Measurements from ENCODE around the gene C1QTNF5. TPM values are rescaled to one million over a fixed set of nuclear protein-coding genes. Genes with fewer than 3 reads are reported as not detected.

C1QTNF5 gene
- total and polyA plus RNA-seq, 2 of the 8 experiments (the other 6 are each of a cell fraction or from before 2014, with no cell fraction given) = 2.2 to 2.7 TPM

GRCh38 chr11:119374632-119375336 is 34.1 kb upstream of the C1QTNF5 start:
- Histone ChIP-seq H2AFZ (ENCODE audit: low read length) (no peak overlapping the region), H3K23ac (ENCODE audit: insufficient read length) (no peak overlapping the region), H3K36me3 (ENCODE audit: control insufficient read depth in 2 of 4, insufficient read depth in 4 of 4, low read length in 3 of 4) (no peaks in the 10 kb centered on the region), H2BK15ac (ENCODE audit: low read length) (0 out of 2 replicates have a peak overlapping the region, but pooled peaks have one; percentile 3), H3K23me2 (ENCODE audit: low read depth, low read length) (peaks cover 8% of the 10 kb centered on the region; the same call in 1 of the 2 replicates), H3K79me2 (ENCODE audit: control insufficient read depth in 1 of 2, insufficient read depth in 2 of 2, low read length in 2 of 2) (no peaks in the 10 kb centered on the region), H3K9me3 (ENCODE audit: insufficient read depth in 2 of 2, low read depth in 1 of 2, low read length in 1 of 2) (no peaks in the 10 kb centered on the region), H2BK20ac (ENCODE audit: low read length) (0 out of 2 replicates have a peak overlapping the region, but pooled peaks have one; percentile 48), H4K20me1 (replicated peaks in 1 of 2; ENCODE audit: control insufficient read depth in 1 of 2, insufficient read depth in 2 of 2, low read length in 2 of 2) (peaks cover 0 to 5% of the 10 kb centered on the region in 2 experiments), H3K27me3 (replicated peaks in 1 of 4; ENCODE audit: control insufficient read depth in 3 of 4, extremely low read depth in 1 of 4, insufficient read depth in 3 of 4, low read length in 3 of 4) (peaks cover 0 to 3% (median 0%) of the 10 kb centered on the region in 4 experiments; a peak in 1 of 7 replicates), H3K4me1 (replicated peaks in 1 of 4; ENCODE audit: control insufficient read depth in 3 of 4, insufficient read depth in 4 of 4, low read length in 3 of 4) (peaks cover 9 to 56% (median 38%) of the 10 kb centered on the region in 4 experiments), H4K5ac (ENCODE audit: insufficient read length, low read depth, low read length) (no peak overlapping the region), H4K8ac (ENCODE audit: extremely low read depth, insufficient read depth, low read length) (peak overlapping the region; percentile 59; the same call in 1 of the 2 replicates), H3K79me1 (ENCODE audit: low read depth, low read length) (no peaks in the 10 kb centered on the region), H3K4me3 (ENCODE audit: extremely low read depth in 1 of 4, insufficient read depth in 2 of 4, low read depth in 3 of 4, low read length in 4 of 4) (no peak overlapping the region), H2BK12ac (ENCODE audit: low read depth, low read length) (peak overlapping the region; percentile 50; the same call in 1 of the 2 replicates), H2BK5ac (ENCODE audit: low read depth, low read length) (no peak overlapping the region), H3K18ac (ENCODE audit: extremely low read depth, low read length) (no peak overlapping the region; the same call in 1 of the 2 replicates), H2BK120ac (replicated peaks; ENCODE audit: low read depth, low read length) (no peak overlapping the region), H2AK5ac (ENCODE audit: low read depth, low read length) (no peak overlapping the region), H4K91ac (replicated peaks; ENCODE audit: insufficient read length, low read length) (peak overlapping the region; percentile 20), H3K27ac (ENCODE audit: low read depth, low read length) (no peak overlapping the region), H3K4me2 (ENCODE audit: insufficient read depth in 1 of 2, low read depth in 2 of 2, low read length in 2 of 2) (peak overlapping the region in 1 of 2 experiments; percentile 13; a peak in 1 of 4 replicates), H3K14ac (ENCODE audit: insufficient read length) (no peak overlapping the region), H3K4ac (replicated peaks; ENCODE audit: insufficient read length, low read depth, low read length) (peak overlapping the region; percentile 48), H3K56ac (replicated peaks; ENCODE audit: insufficient read length, low read depth, low read length) (no peak overlapping the region), H3K9ac (replicated peaks in 1 of 4; ENCODE audit: extremely low read depth in 1 of 4, low read depth in 3 of 4, low read length in 3 of 4) (no peak overlapping the region)
- ChIA-PET POLR2A (ENCODE audit: partially characterized antibody) (interaction anchor here (0.6 to 6.6 kb wide), 7 partner anchors 10 to 43 kb away, joined by 3 to 32 read pairs (median 4); no protein-coding TSS in a partner anchor), CTCF (ENCODE audit: partially characterized antibody) (interaction anchor here (0.6 to 26.3 kb wide), 40 partner anchors 10 to 680 kb away, joined by 3 to 474 read pairs (median 4); partner anchors contain the start of genes C1QTNF5, MFRP, RNF26 and USP2)
- no peak for TF ChIP-seq TBP (IDR thresholded peaks at IDR 0.05; ENCODE audit: low read depth, low read length)
- no peak for TF ChIP-seq ASH2L (IDR thresholded peaks at IDR 0.05; ENCODE audit: low read length)
- TF ChIP-seq RAD21 (IDR thresholded peaks at IDR 0.05 in 1 of 2, conservative IDR thresholded peaks at IDR 0.05 in 1 of 2; ENCODE audit: low read depth in 2 of 2, low read length in 2 of 2) = no peak
- no peak for TF ChIP-seq SRF (IDR thresholded peaks at IDR 0.05; ENCODE audit: low read depth, low read length)
- no peak for TF ChIP-seq KDM5A (IDR thresholded peaks at IDR 0.05; ENCODE audit: low read length)
- no peak for TF ChIP-seq TCF12 (IDR thresholded peaks at IDR 0.05; ENCODE audit: low read depth, low read length)
- no peak for TF ChIP-seq SP2 (IDR thresholded peaks at IDR 0.05; ENCODE audit: low read length)
- TF ChIP-seq FOSL1 (IDR thresholded peaks at IDR 0.05; ENCODE audit: insufficient read depth, low read depth, low read length) = no peak
- no peak for TF ChIP-seq POLR2A (IDR thresholded peaks at IDR 0.05; ENCODE audit: control extremely low read depth in 1 of 2, low read depth in 2 of 2, low read length in 2 of 2)
- TF ChIP-seq PHF8 (conservative IDR thresholded peaks at IDR 0.05; ENCODE audit: low read depth, low read length) = no peak
- no peak for TF ChIP-seq TAF7 (optimal IDR thresholded peaks at IDR 0.05; ENCODE audit: borderline replicate concordance, low read depth, low read length)
- DNase-seq (ENCODE audit: low read depth in 1 of 2, low spot score in 2 of 2) (peak in 1 of 2 experiments; percentile 43), FAIRE-seq (no peak)
- 67% methylated on average over 11 of the region's 11 CpGs; no CpG with 5 or more reads in 1 of the 2 experiments for WGBS, 2 experiments (ENCODE audit: extremely low coverage in 1 of 2, insufficient coverage in 1 of 2, insufficient read length in 1 of 2, insufficient replicate concordance in 2 of 2, low coverage in 1 of 2, low lambda C conversion rate in 2 of 2, missing lambda C conversion rate in 1 of 2)

Data from H1 (cell line).